IPS DF 6.9 (cell line): ENCODE results near the gene ATP4A.
A peak's percentile ranks its signal among the peaks of the same experiment; 100 is the strongest.

Source experiments
- DNase-seq: peaks from one replicate; pipeline ENCODE4 v3.0.0-alpha.2; 2013; ENCODE audit warnings: low read depth, low spot score
- H3K27ac ChIP-seq: one replicate; pipeline ENCODE4 v1.5.1; 2013; ENCODE audit warnings: low read length, control low read depth
- H3K27me3 ChIP-seq: 2 replicates; pipeline ENCODE4 v1.6.1; 2013; ENCODE audit warnings: mild to moderate bottlenecking, low read length; ENCODE audit not compliant: control insufficient read depth, insufficient read depth
- H3K36me3 ChIP-seq: 2 replicates; pipeline ENCODE4 v1.6.1; 2013; ENCODE audit warnings: low read length; ENCODE audit not compliant: control insufficient read depth, insufficient read depth
- H3K4me1 ChIP-seq: 2 replicates; pipeline ENCODE4 v1.6.1; 2013; ENCODE audit warnings: low read length; ENCODE audit not compliant: control insufficient read depth, insufficient read depth
- H3K4me3 ChIP-seq: 2 replicates; pipeline ENCODE4 v1.5.1; 2013; ENCODE audit warnings: mild to moderate bottlenecking, low read length
- H3K9me3 ChIP-seq: 2 replicates; pipeline ENCODE4 v1.6.1; 2013; ENCODE audit warnings: low read length, inconsistent platforms; ENCODE audit not compliant: control insufficient read depth, insufficient read depth
- WGBS: extraction: QIAGEN DNeasy Blood & Tissue Kit; methylation state at CpG from one replicate; pipeline ENCODE4 v1.1.7; 2013; ENCODE audit warnings: mixed read lengths, missing lambda C conversion rate; ENCODE audit not compliant: insufficient read length, insufficient coverage; 5-methylcytosine and 5-hydroxymethylcytosine counted together

Gene ATP4A

DNA sequence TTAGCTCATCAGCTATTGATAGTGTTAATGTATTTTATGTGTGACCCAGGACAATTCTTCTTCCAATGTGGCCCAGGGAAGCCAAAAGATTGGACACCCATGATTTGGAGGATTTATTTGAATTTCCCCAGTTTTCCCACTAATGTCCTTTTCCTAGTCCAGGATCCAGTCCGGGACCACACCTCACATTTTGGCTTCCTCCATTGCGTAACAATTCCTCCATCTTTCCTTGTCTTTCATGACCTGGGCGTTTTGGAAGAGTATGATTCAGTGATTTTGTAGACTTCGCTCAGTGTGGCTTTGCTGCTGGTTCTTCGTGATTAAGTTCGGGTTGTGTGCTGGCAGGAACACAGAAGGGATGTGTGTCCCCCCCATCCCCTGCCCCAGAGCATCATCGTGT, 3.3 kb upstream of the ATP4A start:
- 0 out of 2 replicates have a peak, but pooled peaks cover 2% of the 10 kb centered on the region for H3K4me1 ChIP-seq
- H3K36me3 ChIP-seq: no peaks in the 10 kb centered on the region
- no peak overlapping the region for H3K4me3 ChIP-seq
- H3K27ac ChIP-seq: no peak overlapping the region
- whole genome bisulfite sequencing: no CpG with 5 or more reads among the region's 7 CpGs
- no peaks in the 10 kb centered on the region for H3K9me3 ChIP-seq
- no peaks in the 10 kb centered on the region for H3K27me3 ChIP-seq
- no peak for DNase-seq

DNA sequence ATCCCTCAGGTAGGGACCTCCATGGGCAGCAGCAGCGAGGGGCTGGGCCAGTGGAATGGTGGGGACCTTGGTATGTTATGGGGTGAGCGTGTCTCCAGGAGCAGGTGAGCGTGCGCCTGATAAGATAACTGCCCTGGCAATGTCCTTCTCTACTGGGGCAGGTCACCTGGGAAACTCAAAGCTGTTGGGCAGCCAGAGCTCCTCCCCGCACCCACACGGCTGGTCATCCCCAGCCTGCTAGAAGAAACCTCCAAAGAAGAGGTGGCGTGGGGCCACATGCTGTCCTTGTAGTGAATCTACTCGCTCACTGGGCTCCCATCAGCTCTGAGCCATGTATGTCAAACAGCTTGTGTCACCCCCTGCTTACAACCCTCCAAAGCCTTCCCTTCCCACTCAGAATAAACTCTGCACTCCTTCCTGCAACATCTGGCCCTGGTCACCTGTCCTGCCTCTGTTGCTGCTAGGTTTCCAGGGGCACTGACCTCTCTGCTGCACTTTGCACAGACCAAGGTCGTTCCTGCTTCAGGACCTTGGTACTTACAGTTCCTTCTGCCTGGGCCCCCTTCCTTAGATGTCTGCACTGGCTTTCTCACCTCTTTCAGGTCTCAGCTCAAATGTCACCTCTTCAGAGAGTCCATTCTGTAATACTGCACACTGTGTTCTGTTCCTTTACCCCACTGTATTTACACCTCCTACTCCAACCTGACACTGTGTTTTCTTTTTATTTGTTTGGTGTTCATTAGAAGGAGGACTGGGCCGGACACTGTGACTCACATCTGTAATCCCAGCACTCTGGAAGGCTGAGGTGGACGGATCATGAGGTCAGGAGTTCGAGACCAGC, 1.8 kb upstream of the ATP4A start:
- Histone ChIP-seq H3K4me1 (0 out of 2 replicates have a peak, but pooled peaks cover 1% of the 10 kb centered on the region), H3K27me3 (no peaks in the 10 kb centered on the region), H3K9me3 (no peaks in the 10 kb centered on the region), H3K27ac (no peak overlapping the region), H3K4me3 (no peak overlapping the region), H3K36me3 (no peaks in the 10 kb centered on the region)
- no CpG with 5 or more reads among the region's 12 CpGs for WGBS
- no peak for DNase-seq

DNA sequence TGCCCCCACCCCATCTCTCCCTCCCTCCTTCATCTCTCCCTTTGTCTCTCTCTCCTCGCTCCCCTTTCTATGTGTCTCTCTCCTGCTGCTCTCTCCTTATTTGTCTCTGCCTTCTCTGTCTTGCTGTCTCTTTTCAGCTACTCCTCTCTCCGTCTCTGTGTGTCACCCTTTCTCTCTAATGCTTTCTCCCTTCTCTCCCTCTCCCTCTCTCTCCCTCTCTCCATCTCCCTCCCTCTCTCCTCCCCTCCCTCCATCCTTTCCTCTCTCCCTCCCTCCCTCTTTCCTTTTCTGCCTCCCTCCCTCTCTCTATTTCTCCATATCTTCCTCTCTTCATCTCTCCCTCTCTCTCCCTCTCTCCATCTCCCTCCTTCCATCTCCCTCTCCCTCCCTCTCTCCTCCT, 682 bp downstream of the ATP4A start:
- H3K9me3 ChIP-seq: no peaks in the 10 kb centered on the region
- H3K4me1 ChIP-seq: peaks cover 5% of the 10 kb centered on the region; the same call in 1 of the 2 replicates
- no peaks in the 10 kb centered on the region for H3K36me3 ChIP-seq
- no peaks in the 10 kb centered on the region for H3K27me3 ChIP-seq
- no peak overlapping the region for H3K4me3 ChIP-seq
- no peak overlapping the region for H3K27ac ChIP-seq
- WGBS: no CpG with 5 or more reads among the region's 2 CpGs
- DNase-seq: no peak

DNA sequence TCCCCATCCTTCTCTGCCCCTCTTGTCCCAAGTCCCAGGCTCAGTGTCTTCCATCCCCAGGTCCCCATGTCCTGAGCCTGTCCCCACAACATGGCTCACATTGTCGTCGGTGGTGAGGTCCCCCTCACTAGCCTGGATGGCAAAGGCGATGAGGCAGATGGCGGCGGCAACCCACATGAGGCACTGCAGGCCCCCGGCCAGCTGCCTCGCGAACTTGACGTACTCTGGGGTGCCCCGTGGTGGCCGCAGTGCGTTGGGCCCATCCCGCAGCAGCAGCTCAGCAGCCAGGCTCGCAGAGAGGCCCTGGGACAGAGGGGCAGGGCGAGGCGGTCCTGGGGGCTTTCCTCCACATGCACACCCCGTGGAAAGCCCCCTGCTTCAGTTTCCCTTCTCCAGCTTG, 1.1 kb downstream of the ATP4A start:
- Histone ChIP-seq H3K36me3 (no peaks in the 10 kb centered on the region), H3K4me3 (no peak overlapping the region), H3K9me3 (no peaks in the 10 kb centered on the region), H3K4me1 (peaks cover 5% of the 10 kb centered on the region; the same call in 1 of the 2 replicates), H3K27me3 (no peaks in the 10 kb centered on the region), H3K27ac (no peak overlapping the region)
- DNase-seq: no peak
- no CpG with 5 or more reads among the region's 17 CpGs for WGBS

DNA sequence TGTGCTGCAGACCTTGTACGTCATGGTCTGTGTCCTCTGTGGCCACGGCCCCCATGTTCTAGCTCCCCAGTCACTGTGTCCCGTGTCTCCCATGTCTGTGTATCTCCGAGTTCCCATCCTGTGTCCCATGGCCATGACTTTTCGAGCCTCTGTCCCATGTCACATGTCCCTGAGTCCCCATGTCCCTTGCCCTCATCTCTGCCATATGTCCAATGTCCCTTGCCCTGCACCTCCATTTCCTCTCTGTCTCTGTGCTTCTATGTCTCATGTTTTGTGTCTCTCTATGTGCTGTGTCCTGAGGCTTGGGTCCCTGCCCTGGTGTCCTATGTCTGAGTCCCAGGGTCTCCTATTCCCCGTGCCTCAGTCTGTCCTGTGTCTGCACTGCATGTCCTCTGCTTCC, 2.0 kb downstream of the ATP4A start:
- no peak for DNase-seq
- no CpG with 5 or more reads among the region's 6 CpGs for WGBS
- H3K4me3 ChIP-seq: no peak overlapping the region
- no peaks in the 10 kb centered on the region for H3K27me3 ChIP-seq
- no peaks in the 10 kb centered on the region for H3K9me3 ChIP-seq
- H3K27ac ChIP-seq: no peak overlapping the region
- H3K4me1 ChIP-seq: peaks cover 6% of the 10 kb centered on the region; the same call in 1 of the 2 replicates
- no peaks in the 10 kb centered on the region for H3K36me3 ChIP-seq

DNA sequence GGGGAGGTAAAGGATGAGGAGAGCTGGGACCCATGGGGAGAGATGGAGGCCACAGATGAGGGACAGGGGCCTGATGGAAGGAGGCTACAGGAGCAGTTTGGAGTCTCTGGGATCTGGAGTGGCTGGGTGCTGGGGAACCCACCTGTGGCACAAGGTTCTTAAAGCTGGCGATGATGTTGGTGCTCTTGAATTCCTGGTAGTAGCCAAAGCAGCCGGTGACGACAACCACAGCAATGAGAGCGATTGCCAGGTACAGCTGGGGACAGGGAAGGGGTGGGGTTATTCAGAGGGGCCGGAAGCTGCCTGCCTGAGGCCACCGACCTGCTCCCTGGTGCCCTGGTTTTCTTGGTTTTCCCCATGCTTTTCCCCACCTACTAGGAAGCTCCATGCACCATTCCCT, 2.8 kb downstream of the ATP4A start:
- no CpG with 5 or more reads among the region's 6 CpGs for WGBS
- H3K9me3 ChIP-seq: no peaks in the 10 kb centered on the region
- no peak overlapping the region for H3K4me3 ChIP-seq
- DNase-seq: no peak
- H3K4me1 ChIP-seq: peaks cover 6% of the 10 kb centered on the region; the same call in 1 of the 2 replicates
- H3K27me3 ChIP-seq: no peaks in the 10 kb centered on the region
- no peak overlapping the region for H3K27ac ChIP-seq
- no peaks in the 10 kb centered on the region for H3K36me3 ChIP-seq

DNA sequence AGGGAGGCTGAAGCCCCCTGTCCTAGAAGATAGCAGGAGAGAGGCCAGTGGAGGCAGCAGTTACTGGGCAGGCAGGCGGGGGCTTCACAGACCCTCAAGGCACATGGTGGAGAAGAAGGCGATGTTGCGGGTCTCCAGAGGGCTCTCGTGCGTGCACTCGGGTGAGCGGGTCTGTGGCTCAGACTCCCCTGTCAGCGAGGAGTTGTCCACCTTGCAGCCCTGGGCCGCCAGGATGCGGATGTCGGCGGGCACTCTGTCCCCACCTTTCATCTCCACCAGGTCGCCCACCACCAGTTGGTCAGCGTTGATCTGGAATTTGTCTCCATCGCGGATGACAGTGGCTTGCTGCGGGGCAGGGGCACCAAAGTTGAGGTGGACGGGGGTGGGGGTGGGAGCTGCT, 3.2 kb downstream of the ATP4A start:
- no peak overlapping the region for H3K27ac ChIP-seq
- no CpG with 5 or more reads among the region's 18 CpGs for WGBS
- no peaks in the 10 kb centered on the region for H3K36me3 ChIP-seq
- peaks cover 6% of the 10 kb centered on the region; the same call in 1 of the 2 replicates for H3K4me1 ChIP-seq
- no peaks in the 10 kb centered on the region for H3K27me3 ChIP-seq
- no peak overlapping the region for H3K4me3 ChIP-seq
- no peaks in the 10 kb centered on the region for H3K9me3 ChIP-seq
- no peak for DNase-seq

DNA sequence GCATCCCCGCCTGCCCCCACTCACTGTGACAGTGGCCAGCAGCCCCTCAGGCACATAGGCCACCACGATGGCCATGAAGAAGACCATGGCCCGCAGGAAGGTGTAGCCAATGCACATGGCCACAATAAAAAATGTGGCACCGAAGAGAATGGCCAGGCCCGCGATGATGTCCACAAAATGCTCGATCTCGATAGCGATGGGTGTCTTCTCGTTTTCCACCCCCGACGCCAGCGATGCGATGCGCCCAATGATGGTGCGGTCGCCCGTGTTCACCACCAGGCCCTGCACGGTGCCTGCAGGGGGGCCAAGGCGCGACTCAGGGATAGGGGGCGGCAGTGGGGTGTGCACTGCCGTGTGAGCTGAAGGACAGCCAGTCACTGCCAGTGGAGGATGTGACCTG, 3.7 kb downstream of the ATP4A start:
- no peak overlapping the region for H3K4me3 ChIP-seq
- no CpG with 5 or more reads among the region's 23 CpGs for WGBS
- peaks cover 6% of the 10 kb centered on the region; the same call in 1 of the 2 replicates for H3K4me1 ChIP-seq
- no peak overlapping the region for H3K27ac ChIP-seq
- DNase-seq: no peak
- no peaks in the 10 kb centered on the region for H3K27me3 ChIP-seq
- no peaks in the 10 kb centered on the region for H3K36me3 ChIP-seq
- no peaks in the 10 kb centered on the region for H3K9me3 ChIP-seq

DNA sequence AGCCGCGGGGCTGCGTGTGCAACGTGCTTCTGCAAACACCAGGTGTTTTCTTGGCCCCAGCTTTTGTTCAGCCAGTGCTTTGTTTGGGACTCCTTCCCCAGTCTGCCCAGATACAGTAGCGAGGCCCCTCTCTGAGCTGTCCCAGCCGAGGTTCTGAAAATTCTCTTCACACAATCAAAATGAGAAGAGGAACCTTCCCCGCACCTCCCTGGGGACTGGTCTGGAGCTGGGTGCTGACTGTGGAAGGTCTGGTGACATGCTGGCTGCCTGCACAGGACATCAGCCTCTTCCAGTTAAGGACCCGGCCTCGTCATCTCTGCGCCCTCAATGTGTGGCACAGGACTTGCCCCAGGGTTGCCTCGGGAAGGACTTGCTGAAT, 4.2 kb downstream of the ATP4A start:
- no CpG with 5 or more reads among the region's 11 CpGs for WGBS
- Histone ChIP-seq H3K27ac (no peak overlapping the region), H3K4me3 (no peak overlapping the region), H3K4me1 (peaks cover 6% of the 10 kb centered on the region; the same call in 1 of the 2 replicates), H3K9me3 (no peaks in the 10 kb centered on the region), H3K27me3 (no peaks in the 10 kb centered on the region), H3K36me3 (no peaks in the 10 kb centered on the region)
- DNase-seq: no peak

DNA sequence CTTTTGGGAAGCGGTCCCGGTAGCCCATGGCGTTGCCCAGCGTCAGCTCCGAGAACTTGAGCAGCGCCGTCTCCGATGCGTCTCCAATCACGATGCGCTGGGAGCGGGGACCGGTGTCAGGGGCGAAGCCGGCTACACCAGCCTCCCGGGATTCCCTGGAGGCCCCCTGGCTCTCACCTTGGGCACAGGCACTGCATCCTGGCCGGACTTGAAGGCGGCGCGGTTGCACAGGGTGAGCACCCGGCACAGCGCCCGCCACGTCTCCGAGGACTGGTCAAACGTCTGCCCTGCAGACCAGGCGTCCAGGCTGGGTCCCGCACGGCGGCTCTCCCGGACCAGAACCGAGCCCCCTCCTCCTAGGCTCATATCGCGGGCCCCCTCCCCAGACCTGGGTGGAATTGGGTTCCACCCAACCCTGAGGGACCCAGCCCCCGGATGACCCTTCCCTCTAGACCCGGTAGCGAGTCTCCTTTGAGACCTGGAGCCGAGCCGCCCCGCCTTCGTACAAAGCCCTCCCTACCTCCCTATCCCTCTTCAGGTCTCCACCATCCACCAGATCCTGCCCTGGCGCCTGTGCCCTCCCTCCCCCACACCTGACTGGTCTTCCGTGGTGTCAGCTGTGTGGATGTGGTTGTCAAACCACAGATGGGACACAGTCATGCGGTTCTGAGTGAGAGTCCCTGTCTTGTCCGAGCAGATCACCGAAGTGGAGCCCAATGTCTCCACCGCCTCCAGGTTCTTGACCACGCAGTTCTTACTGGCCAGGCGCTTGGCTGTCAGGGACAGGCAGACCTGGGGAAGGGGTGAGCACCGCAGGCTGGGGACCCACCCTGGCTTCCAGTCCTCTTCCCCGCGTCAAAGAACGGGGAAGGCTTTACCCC, 4.8 kb downstream of the ATP4A start:
- Histone ChIP-seq H3K4me1 (peaks cover 6% of the 10 kb centered on the region; the same call in 1 of the 2 replicates), H3K36me3 (no peaks in the 10 kb centered on the region), H3K9me3 (no peaks in the 10 kb centered on the region), H3K27me3 (no peaks in the 10 kb centered on the region), H3K27ac (no peak overlapping the region), H3K4me3 (peak overlapping the region; percentile 31; the same call in 1 of the 2 replicates)
- DNase-seq: no peak
- no CpG with 5 or more reads among the region's 53 CpGs for WGBS
